Keratinocyte (primary cell): ENCODE data around the gene ATP6V0D1. TPM values are rescaled to one million over a fixed set of nuclear protein-coding genes. Genes with fewer than 3 reads are reported as not detected.
A peak's percentile ranks its signal among the peaks of the same experiment; 100 is the strongest.

Source experiments
- DNase-seq: peaks from one replicate; pipeline ENCODE4 v3.0.0-alpha.2; 2011; ENCODE audit warnings: low read depth, missing footprints, low spot score
- FAIRE-seq: peaks from 2 replicates; lab custom pipeline; 2011; peaks lifted over from hg19 to GRCh38; lab: Jason Lieb, UNC
- H2AFZ ChIP-seq: 2 replicates; pipeline ENCODE4 v1.6.0; 2012; ENCODE audit warnings: low read length, control low read depth, inconsistent platforms; ENCODE audit not compliant: control insufficient read depth
- H3K27ac ChIP-seq: 2 replicates; pipeline ENCODE4 v1.5.1; 2011; ENCODE audit warnings: low read length; ENCODE audit not compliant: control insufficient read depth, insufficient read depth
- H3K27me3 ChIP-seq: 3 replicates; pipeline ENCODE4 v1.6.0; 2011; ENCODE audit warnings: low read length; ENCODE audit not compliant: control insufficient read depth, insufficient read depth; ENCODE audit errors: extremely low read depth
- H3K36me3 ChIP-seq, 2 experiments: 2 replicates in 1 of 2; 3 replicates in 1 of 2; pipeline ENCODE4 v1.5.1; 2011; ENCODE audit warnings: low read length in 2 of 2, mild to moderate bottlenecking in 1 of 2; ENCODE audit not compliant: control insufficient read depth in 2 of 2, insufficient read depth in 2 of 2; ENCODE audit errors: extremely low read depth in 1 of 2
- H3K4me1 ChIP-seq: 3 replicates; pipeline ENCODE4 v1.5.1; 2011; ENCODE audit warnings: low read length; ENCODE audit not compliant: control insufficient read depth, insufficient read depth; ENCODE audit errors: extremely low read depth
- H3K4me2 ChIP-seq: 3 replicates; pipeline ENCODE4 v1.6.0; 2011; ENCODE audit warnings: low read depth, low read length; ENCODE audit not compliant: control insufficient read depth, insufficient read depth; ENCODE audit errors: extremely low read depth
- H3K4me3 ChIP-seq, 3 experiments: fragments of 200-600 bp in 1 of 3; sonication (generic) in 1 of 3; 2 replicates in 2 of 3; 3 replicates in 1 of 3; pipeline ENCODE4 v1.5.1; 2011 to 2016; ENCODE audit warnings: low read length in 3 of 3, mild to moderate bottlenecking in 3 of 3, control low read depth in 2 of 3, inconsistent platforms in 1 of 3, low read depth in 1 of 3, mixed read lengths in 1 of 3, mixed run types in 1 of 3, moderate library complexity in 1 of 3; ENCODE audit not compliant: control insufficient read depth in 2 of 3, insufficient read depth in 2 of 3; ENCODE audit errors: extremely low read depth in 1 of 3
- H3K79me2 ChIP-seq: 2 replicates; pipeline ENCODE4 v1.6.0; 2012; ENCODE audit warnings: low read length; ENCODE audit not compliant: control insufficient read depth, insufficient read depth
- H3K9ac ChIP-seq: 3 replicates; pipeline ENCODE4 v1.6.0; 2011; ENCODE audit warnings: low read length; ENCODE audit not compliant: control insufficient read depth, insufficient read depth; ENCODE audit errors: extremely low read depth
- H3K9me1 ChIP-seq: 3 replicates; pipeline ENCODE4 v1.6.0; 2011; ENCODE audit warnings: low read length; ENCODE audit not compliant: control insufficient read depth, insufficient read depth; ENCODE audit errors: extremely low read depth
- H3K9me3 ChIP-seq: 2 replicates; pipeline ENCODE4 v1.5.1; 2012; ENCODE audit warnings: low read depth, low read length; ENCODE audit not compliant: control insufficient read depth
- H4K20me1 ChIP-seq: 3 replicates; pipeline ENCODE4 v1.6.0; 2011; ENCODE audit warnings: low read length; ENCODE audit not compliant: control insufficient read depth, insufficient read depth; ENCODE audit errors: extremely low read depth
- EZH2 ChIP-seq: IDR thresholded peaks from one replicate; pipeline ENCODE4 v1.6.1; 2012; ENCODE audit warnings: inconsistent platforms, mild to moderate bottlenecking, low read length, moderate library complexity
- dilution Hi-C: fragments of 300-500 bp; cut with MboI; formaldehyde crosslinking; loops from one replicate; pipeline ENCODE4 v1.7.0; 2020; ENCODE audit warnings: low sequenced_read_pairs; ENCODE audit not compliant: extremely low pct_ligation_motif_present
- polyA minus RNA-seq, 3 experiments: library from RNA; depleted of rRNA, polyadenylated mRNA; stranded (reverse); fragments of >200 nt; gene quantifications; 1 replicate in 1 of 3; 2 replicates in 1 of 3; 3 replicates in 1 of 3; pipeline ENCODE4 v1.2.3, GENCODE V29; 2011
- polyA plus RNA-seq, 5 experiments: library from polyadenylated mRNA; depleted of rRNA in 3 of 5; stranded (reverse) in 3 of 5; stranded (forward) in 1 of 5; unstranded in 1 of 5; fragments of >200 nt; gene quantifications; 1 replicate in 1 of 5; 2 replicates in 3 of 5; 3 replicates in 1 of 5; pipeline versions ENCODE4 v1.2.1 to v1.2.3, GENCODE V29; 2011 to 2012; ENCODE audit warnings: missing spikeins in 2 of 5, low read depth in 1 of 5, low replicate concordance in 1 of 5
- TF ChIP-seq, protein P1 (sequence below), 3 experiments: IDR thresholded peaks in 1 of 3; conservative IDR thresholded peaks in 1 of 3; optimal IDR thresholded peaks in 1 of 3; 2 replicates in 2 of 3; 3 replicates in 1 of 3; pipeline versions ENCODE3 to v1.5.1; 2011; ENCODE audit warnings: low read length in 3 of 3, mild to moderate bottlenecking in 3 of 3, moderate library complexity in 2 of 3, control low read depth in 1 of 3, inconsistent platforms in 1 of 3; ENCODE audit not compliant: insufficient read depth in 2 of 3; ENCODE audit errors: extremely low read depth in 1 of 3

Gene ATP6V0D1
- 97.1 to 199 TPM (median 117 TPM) in 3 replicates for polyA plus RNA-seq
- 168 TPM for polyA plus RNA-seq (2011; ENCODE audit: low read depth)
- 154 and 187 TPM in 2 replicates for polyA plus RNA-seq (2011; cell fraction: cytosol; rRNA removed)
- polyA plus RNA-seq (2011; cell fraction: nucleus; rRNA removed), result 147 and 159 TPM in 2 replicates
- polyA plus RNA-seq (2012; ENCODE audit: low replicate concordance), result 121 and 126 TPM in 2 replicates
- polyA minus RNA-seq, result 236 to 343 TPM (median 341 TPM) in 3 replicates
- 226 TPM for polyA minus RNA-seq (2011; cell fraction: cytosol; rRNA and poly(A)+ RNA removed)
- 86.6 and 86.8 TPM in 2 replicates for polyA minus RNA-seq (2011; cell fraction: nucleus; rRNA and poly(A)+ RNA removed)

DNA sequence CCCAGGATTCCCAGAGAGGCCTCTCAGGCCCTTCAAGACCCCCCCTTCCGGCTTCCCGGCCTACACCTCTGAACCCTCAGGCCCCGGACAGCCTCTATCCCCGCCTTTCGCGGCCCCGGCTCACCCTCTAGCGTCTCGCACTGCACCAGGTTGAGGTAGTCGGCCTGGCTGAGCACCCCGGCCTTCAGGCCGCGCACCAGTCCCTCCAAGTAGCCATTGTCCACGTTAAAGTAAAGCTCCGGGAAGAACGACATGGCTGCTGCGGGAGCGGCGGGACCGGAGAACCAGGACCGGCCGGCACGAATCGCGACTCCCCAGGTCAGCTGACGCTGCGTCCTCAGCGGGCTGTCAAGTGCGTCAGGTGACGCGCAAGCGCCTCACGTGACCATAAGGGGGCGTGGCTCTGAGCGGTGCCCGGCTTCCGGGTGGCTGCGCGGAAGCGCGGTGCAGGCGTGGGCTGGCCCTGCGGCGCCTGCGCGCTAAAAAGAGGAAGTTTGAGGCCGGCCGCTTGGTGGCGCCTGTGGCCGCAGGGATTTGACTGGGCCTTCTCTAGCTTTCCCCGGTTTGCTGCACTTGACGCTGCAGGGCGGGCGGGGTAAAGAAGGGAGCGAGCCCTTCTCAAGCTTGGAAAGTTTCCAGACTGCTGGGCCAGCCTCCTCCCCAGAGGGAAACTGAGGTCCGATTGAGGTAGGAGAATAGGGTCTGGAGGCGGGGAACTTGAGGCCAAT is at the start of gene ATP6V0D1:
Gene ATP6V0D1, minus strand, starts transcription at position 325 of the 728 bp plus-strand sequence. Its CDS starts 71 bp downstream, at position 254.
- no peaks in the 10 kb centered on the region for H4K20me1 ChIP-seq
- DNase-seq, result peak; percentile 84
- peak within 1 kb of the TSS; percentile 99 for H3K4me2 ChIP-seq
- peak within 1 kb of the TSS; percentile 89 to 99 (median 95) for H3K4me3 ChIP-seq
- TF ChIP-seq, protein P1, sequence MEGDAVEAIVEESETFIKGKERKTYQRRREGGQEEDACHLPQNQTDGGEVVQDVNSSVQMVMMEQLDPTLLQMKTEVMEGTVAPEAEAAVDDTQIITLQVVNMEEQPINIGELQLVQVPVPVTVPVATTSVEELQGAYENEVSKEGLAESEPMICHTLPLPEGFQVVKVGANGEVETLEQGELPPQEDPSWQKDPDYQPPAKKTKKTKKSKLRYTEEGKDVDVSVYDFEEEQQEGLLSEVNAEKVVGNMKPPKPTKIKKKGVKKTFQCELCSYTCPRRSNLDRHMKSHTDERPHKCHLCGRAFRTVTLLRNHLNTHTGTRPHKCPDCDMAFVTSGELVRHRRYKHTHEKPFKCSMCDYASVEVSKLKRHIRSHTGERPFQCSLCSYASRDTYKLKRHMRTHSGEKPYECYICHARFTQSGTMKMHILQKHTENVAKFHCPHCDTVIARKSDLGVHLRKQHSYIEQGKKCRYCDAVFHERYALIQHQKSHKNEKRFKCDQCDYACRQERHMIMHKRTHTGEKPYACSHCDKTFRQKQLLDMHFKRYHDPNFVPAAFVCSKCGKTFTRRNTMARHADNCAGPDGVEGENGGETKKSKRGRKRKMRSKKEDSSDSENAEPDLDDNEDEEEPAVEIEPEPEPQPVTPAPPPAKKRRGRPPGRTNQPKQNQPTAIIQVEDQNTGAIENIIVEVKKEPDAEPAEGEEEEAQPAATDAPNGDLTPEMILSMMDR (optimal IDR thresholded peaks at IDR 0.05 in 1 of 3, IDR thresholded peaks at IDR 0.05 in 1 of 3, conservative IDR thresholded peaks at IDR 0.05 in 1 of 3; ENCODE audit: extremely low read depth in 1 of 3, insufficient read depth in 2 of 3, low read length in 3 of 3), result peak; percentile 74 to 96 (median 75)
- TF ChIP-seq EZH2, result no peak
- H3K27me3 ChIP-seq, result no peaks in the 10 kb centered on the region
- dilution Hi-C loops, result no loop called here
- FAIRE-seq, result no peak
- H3K36me3 ChIP-seq, result peaks cover 0 to 4% of the 10 kb centered on the region in 2 experiments
- H3K27ac ChIP-seq, result peak within 1 kb of the TSS; percentile 94
- H3K9ac ChIP-seq, result peak within 1 kb of the TSS; percentile 97
- H3K4me1 ChIP-seq, result peaks cover 20% of the 10 kb centered on the region
- H3K9me1 ChIP-seq, result no peaks in the 10 kb centered on the region
- peak within 1 kb of the TSS; percentile 97 for H2AFZ ChIP-seq
- H3K79me2 ChIP-seq, result peaks cover 45% of the 10 kb centered on the region
- H3K9me3 ChIP-seq, result no peaks in the 10 kb centered on the region

DNA sequence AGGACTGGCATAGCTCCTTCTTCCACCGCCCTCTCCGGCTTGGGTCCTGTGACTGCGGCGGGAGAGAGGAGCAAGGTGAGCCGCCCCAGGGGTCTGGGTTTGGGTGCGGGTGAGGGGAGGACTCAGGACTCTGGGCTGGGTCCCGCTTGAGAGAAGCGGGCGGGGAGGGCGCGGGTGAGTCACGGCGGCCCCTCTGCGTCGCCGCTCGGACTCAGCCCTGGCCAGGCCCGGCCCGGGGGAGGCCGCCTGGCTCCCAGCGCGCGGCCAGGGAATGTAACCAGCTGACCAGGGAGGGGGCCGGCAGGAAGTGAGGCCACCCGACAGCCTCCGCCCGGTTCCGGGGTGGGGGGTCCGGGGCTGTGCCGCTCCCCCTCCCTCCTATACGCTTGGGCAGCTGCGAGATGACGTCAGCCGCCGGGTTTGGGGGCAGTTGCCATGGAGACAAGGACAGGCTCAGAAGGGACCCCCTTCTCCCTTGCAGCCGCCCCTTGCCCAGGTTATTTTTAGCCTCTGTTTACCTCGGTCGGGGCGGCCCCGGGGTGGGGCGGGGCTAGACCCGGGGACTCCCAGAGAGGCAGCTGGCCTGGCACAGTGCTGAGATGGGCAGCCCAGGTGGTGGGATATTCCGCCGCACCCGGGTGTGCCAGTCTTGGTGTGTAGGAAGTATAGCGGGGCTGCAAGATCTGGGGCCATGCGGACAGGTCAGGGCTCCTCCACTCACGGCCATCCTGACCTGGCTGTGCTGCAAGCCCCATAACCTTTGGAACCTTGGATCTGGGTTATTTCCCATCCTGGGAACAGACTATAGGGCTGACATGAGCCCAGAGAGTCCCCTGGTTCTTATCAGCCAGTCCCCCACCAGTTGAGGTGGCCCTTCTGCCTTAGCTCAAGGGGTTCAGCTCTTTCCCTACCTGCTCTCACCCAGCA is 49.3 kb upstream of the ATP6V0D1 start:
- H3K9ac ChIP-seq, result peak overlapping the region; percentile 62
- peaks cover 30% of the 10 kb centered on the region for H3K79me2 ChIP-seq
- no peaks in the 10 kb centered on the region for H3K9me3 ChIP-seq
- H3K4me3 ChIP-seq, result peak overlapping the region; percentile 53 to 61 (median 56)
- TF ChIP-seq, protein P1 (optimal IDR thresholded peaks at IDR 0.05 in 1 of 3, IDR thresholded peaks at IDR 0.05 in 1 of 3, conservative IDR thresholded peaks at IDR 0.05 in 1 of 3; ENCODE audit: extremely low read depth in 1 of 3, insufficient read depth in 2 of 3, low read length in 3 of 3), result no peak
- no peak for TF ChIP-seq EZH2
- peak overlapping the region; percentile 85 for H3K4me2 ChIP-seq
- peaks cover 49% of the 10 kb centered on the region for H3K4me1 ChIP-seq
- peaks cover 6% of the 10 kb centered on the region for H3K9me1 ChIP-seq
- no peak overlapping the region for H2AFZ ChIP-seq
- FAIRE-seq (no peak), DNase-seq (no peak)
- dilution Hi-C loops, result no loop called here
- H3K27ac ChIP-seq, result peak overlapping the region; percentile 3
- H3K36me3 ChIP-seq, result no peaks in the 10 kb centered on the region
- H3K27me3 ChIP-seq, result no peaks in the 10 kb centered on the region
- no peaks in the 10 kb centered on the region for H4K20me1 ChIP-seq
